ENCODE measurements around the gene CAMTA1.

CAMTA1 gene

DNA sequence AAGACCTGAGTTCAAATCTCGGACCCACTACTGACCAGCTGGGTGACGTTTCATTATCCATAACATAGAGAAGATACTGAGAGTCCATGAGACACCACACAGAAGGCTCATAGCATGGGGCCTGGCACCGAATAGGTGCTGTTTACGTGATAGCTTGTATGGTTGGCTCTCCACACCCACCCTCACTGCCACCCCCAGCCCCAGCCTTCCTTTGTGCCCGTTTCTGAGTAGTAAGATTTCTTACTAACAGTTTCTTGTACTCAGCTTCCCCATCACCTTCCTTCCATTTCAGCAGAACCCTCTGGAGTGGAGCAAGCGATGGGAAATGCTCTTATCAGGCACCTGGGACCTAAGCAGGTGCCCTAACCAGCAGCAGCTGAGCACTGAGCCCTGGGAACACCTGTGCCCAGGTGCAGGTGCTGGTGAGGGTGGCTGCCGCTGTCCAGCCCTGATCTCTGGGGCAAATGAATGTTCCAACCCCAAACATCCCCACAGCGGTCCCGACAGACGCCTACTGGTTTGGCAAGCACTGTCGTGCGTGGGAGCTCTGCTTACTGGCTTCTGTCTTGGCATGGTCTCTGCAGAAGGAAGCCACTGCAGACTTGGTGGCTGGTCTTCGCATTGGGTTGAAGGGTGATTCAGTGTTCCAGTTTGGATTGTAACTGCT is 225.4 kb downstream of the CAMTA1 start:
- DNase-seq (ENCODE audit: low read depth), result no peak
- TF ChIP-seq CTCF (IDR thresholded peaks at IDR 0.05; ENCODE audit: low read depth, low read length, missing control alignments), result no peak
- H3K4me3 ChIP-seq (ENCODE audit: low read depth, low read length), result no peak overlapping the region

DNA sequence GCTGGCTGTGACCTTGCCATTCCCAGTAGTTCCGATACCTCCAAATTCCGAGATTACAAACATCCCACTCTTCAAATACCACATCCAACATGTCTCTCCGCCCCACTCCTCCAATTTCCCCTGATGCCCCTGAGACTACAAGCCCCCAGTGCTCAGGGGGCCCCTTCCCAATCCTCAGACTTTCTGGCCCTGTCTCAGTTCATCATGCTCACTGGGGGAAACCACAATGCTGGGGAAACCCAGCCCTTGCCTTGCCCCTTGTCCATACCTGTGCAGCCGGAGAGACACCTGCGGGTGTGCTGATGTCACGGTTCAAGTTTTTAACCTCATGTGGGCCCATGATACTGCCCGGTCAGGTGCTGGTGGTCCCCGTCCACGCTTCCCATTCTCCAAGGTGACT is 226.6 kb downstream of the CAMTA1 start:
- TF ChIP-seq CTCF (IDR thresholded peaks at IDR 0.05; ENCODE audit: low read depth, low read length, missing control alignments), result no peak
- no peak for DNase-seq (ENCODE audit: low read depth)
- no peak overlapping the region for H3K4me3 ChIP-seq (ENCODE audit: low read depth, low read length)

- no peak for DNase-seq (ENCODE audit: low read depth)
- H3K4me3 ChIP-seq (ENCODE audit: low read depth, low read length), result no peak overlapping the region
- TF ChIP-seq CTCF (IDR thresholded peaks at IDR 0.05; ENCODE audit: low read depth, low read length, missing control alignments), result no peak
These were observed 227.2 kb downstream of the CAMTA1 start for GRCh38 chr1:7012461-7012924.

DNA sequence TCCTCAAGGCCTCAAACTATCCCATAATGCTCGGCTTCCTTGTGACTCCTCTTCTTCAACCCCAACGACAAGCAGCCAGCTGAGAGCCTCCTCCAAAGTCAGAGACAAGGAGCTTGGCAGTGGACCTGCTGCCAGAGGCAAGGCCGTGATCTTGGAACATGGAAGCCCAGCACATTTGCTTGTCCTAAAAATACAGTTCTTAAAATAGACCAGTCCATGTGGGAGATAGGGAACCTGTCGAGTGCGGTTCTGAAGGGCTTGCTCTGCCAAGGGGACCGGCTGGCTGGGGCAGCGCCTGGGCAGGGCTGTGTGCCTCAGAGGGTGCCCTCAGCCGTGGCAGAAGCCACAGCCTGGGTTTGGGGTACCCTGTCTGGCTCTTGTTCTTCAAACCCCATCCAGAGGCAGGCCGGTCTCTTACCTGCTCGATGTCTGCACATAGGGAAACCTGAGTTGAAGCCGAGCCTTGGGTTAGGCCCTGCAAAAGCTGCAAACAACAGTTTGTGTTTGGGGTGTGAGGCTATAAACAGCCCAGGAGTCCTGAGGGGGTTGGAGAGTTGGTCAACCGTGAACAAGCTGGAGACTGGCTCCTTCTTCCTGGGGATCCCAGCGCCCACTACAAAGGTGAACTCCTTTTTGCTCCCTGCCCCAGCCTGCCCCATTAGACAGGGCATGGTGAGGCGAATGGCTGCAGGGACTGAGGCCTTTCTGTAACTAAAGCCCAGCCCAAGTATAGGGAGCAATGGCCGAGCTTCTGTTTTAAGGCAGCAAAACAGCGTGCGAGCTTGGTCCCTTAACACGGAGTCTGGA is 228.8 kb downstream of the CAMTA1 start:
- no peak overlapping the region for H3K4me3 ChIP-seq (ENCODE audit: low read depth, low read length)
- no peak for DNase-seq (ENCODE audit: low read depth)
- TF ChIP-seq CTCF (IDR thresholded peaks at IDR 0.05; ENCODE audit: low read depth, low read length, missing control alignments), result no peak

GRCh38 chr1:7014640-7014930 is 229.3 kb downstream of the CAMTA1 start:
- TF ChIP-seq CTCF (IDR thresholded peaks at IDR 0.05; ENCODE audit: low read depth, low read length, missing control alignments), result no peak
- DNase-seq (ENCODE audit: low read depth), result no peak
- H3K4me3 ChIP-seq (ENCODE audit: low read depth, low read length), result no peak overlapping the region

GRCh38 chr1:7015022-7015421 is 229.8 kb downstream of the CAMTA1 start:
- no peak for TF ChIP-seq CTCF (IDR thresholded peaks at IDR 0.05; ENCODE audit: low read depth, low read length, missing control alignments)

More at GRCh38 chr1:7015022-7015421, 229.8 kb downstream of the CAMTA1 start:
- H3K4me3 ChIP-seq (ENCODE audit: low read depth, low read length), result no peak overlapping the region
- DNase-seq (ENCODE audit: low read depth), result no peak

Data from GM12864 (cell line).